Measurements from ENCODE around the gene SLC43A3.

The SLC43A3 gene

DNA sequence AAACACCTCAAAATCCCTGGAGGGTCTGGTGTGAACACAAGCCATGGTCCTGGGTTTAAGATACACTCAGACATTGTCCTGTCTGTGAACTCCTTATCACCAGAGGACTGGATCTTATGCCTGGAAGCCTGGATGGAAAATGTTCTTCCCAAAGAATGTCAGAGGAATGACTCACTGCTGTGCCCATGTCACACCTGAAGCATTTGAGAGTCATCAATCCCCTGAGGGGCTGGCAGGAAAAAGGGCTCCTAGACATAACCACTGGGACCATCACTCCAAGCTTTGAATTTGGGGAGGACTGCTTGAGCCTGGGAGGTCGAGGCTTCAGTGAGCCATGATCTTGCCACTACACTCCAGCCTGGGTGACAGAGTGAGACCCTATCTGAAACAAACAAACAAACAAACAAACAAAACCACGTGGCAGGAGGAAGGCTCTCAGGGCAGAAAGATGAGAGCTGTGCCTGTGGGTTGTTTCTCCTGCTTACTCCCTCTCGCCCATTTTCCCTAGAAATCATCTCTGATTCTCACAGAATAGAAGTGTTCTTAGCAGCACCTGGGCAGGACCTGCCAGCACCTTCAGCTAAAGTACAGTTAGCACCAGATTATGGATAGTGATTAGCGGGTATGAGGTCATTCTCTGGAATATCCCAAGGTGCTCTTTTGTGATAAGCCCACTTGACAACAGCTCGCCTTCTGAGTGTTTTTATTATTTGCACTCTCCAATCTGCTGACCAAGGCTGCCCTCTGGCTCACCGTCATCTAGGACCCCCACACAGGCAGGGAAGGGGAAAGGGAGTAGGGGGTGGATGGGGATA lies 24.5 kb downstream of the SLC43A3 start:
- DNase-seq (ENCODE audit: low spot score): no peak
- Histone ChIP-seq H3K9me3 (replicated peaks in 1 of 2; ENCODE audit: control insufficient read depth in 2 of 2, insufficient read depth in 1 of 2, low read depth in 1 of 2, low read length in 2 of 2) (no peaks in the 10 kb centered on the region), H3K27ac (replicated peaks; ENCODE audit: low read length) (no peak overlapping the region), H3K4me1 (ENCODE audit: control insufficient read depth in 2 of 2, insufficient read depth in 1 of 2, low read depth in 1 of 2, low read length in 2 of 2) (peaks cover 0 to 1% of the 10 kb centered on the region in 2 donors), H3K36me3 (replicated peaks in 1 of 2; ENCODE audit: control insufficient read depth in 2 of 2, insufficient read depth in 2 of 2, low read length in 2 of 2) (peaks cover 4 to 5% of the 10 kb centered on the region in 2 donors), H3K4me3 (ENCODE audit: low read length in 2 of 2) (no peak overlapping the region), H3K4me2 (ENCODE audit: insufficient read depth, low read length, poor library complexity, severe bottlenecking) (no peak overlapping the region), H2AK5ac (ENCODE audit: low read depth, low read length) (no peak overlapping the region), H3K9ac (ENCODE audit: low read depth, low read length, poor library complexity) (no peak overlapping the region), H2BK5ac (ENCODE audit: low read length) (no peak overlapping the region), H3K4ac (ENCODE audit: low read length) (no peak overlapping the region), H4K91ac (ENCODE audit: low read depth, low read length, poor library complexity) (no peak overlapping the region), H3K27me3 (ENCODE audit: control insufficient read depth in 3 of 3, insufficient read depth in 3 of 3, low read depth in 1 of 3, low read length in 3 of 3) (peaks cover 0 to 12% (median 0%) of the 10 kb centered on the region in 3 experiments), H3K14ac (ENCODE audit: low read length) (no peak overlapping the region), H2BK15ac (ENCODE audit: low read length) (no peak overlapping the region), H4K8ac (ENCODE audit: low read depth, low read length) (no peak overlapping the region), H2BK120ac (ENCODE audit: low read depth, low read length) (no peak overlapping the region), H2BK12ac (ENCODE audit: low read length) (no peak overlapping the region), H3K79me1 (ENCODE audit: low read depth, low read length) (no peaks in the 10 kb centered on the region), H3K23ac (ENCODE audit: low read depth, low read length, poor library complexity) (no peak overlapping the region), H2AFZ (ENCODE audit: low read length) (no peak overlapping the region), H3K18ac (ENCODE audit: low read length) (no peak overlapping the region)
- WGBS, 2 donors (ENCODE audit: extremely low coverage in 2 of 2, insufficient read length in 2 of 2, insufficient replicate concordance in 1 of 2): no CpG with 5 or more reads among the region's 6 CpGs

DNA sequence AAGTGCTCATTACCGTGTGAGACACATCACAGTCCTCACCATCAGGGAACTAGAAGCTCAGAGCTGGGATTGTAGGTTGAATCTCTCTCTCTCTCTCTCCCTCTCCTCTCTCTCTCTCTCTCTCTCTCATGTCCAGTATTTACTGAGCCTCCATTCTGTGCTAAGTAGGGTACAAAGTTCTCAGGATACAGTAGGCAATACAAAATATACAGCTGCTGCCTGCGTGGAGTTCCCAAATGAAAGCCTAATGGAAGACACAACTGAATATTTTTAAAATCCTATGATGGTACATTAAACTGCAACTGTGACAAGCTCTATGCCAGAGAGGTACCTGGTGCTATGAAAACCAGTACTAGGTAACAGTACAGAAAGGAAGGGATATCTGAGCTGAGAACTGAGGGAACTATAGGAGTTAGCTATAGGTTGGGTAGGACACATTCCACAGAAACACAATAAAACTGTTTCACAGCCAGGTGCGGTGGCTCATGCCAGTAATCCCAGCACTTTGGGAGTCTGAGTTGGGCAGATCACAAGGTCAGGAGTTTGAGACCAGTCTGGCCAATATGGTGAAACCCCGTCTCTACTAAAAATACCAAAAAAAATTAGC lies 26.8 kb downstream of the SLC43A3 start:
- Histone ChIP-seq H4K8ac (ENCODE audit: low read depth, low read length) (no peak overlapping the region), H3K4me3 (ENCODE audit: low read length in 2 of 2) (no peak overlapping the region), H2BK5ac (ENCODE audit: low read length) (no peak overlapping the region), H3K14ac (ENCODE audit: low read length) (no peak overlapping the region), H4K91ac (ENCODE audit: low read depth, low read length, poor library complexity) (no peak overlapping the region), H3K79me1 (ENCODE audit: low read depth, low read length) (no peaks in the 10 kb centered on the region), H3K9ac (ENCODE audit: low read depth, low read length, poor library complexity) (no peak overlapping the region), H3K27me3 (ENCODE audit: control insufficient read depth in 3 of 3, insufficient read depth in 3 of 3, low read depth in 1 of 3, low read length in 3 of 3) (peaks cover 0 to 24% (median 0%) of the 10 kb centered on the region in 3 experiments), H3K18ac (ENCODE audit: low read length) (no peak overlapping the region), H3K4ac (ENCODE audit: low read length) (no peak overlapping the region), H2BK15ac (ENCODE audit: low read length) (no peak overlapping the region), H3K23ac (ENCODE audit: low read depth, low read length, poor library complexity) (no peak overlapping the region), H2BK12ac (ENCODE audit: low read length) (no peak overlapping the region), H3K36me3 (replicated peaks in 1 of 2; ENCODE audit: control insufficient read depth in 2 of 2, insufficient read depth in 2 of 2, low read length in 2 of 2) (no peaks in the 10 kb centered on the region), H2BK120ac (ENCODE audit: low read depth, low read length) (no peak overlapping the region), H2AFZ (ENCODE audit: low read length) (no peak overlapping the region), H3K9me3 (replicated peaks in 1 of 2; ENCODE audit: control insufficient read depth in 2 of 2, insufficient read depth in 1 of 2, low read depth in 1 of 2, low read length in 2 of 2) (no peaks in the 10 kb centered on the region), H3K4me2 (ENCODE audit: insufficient read depth, low read length, poor library complexity, severe bottlenecking) (no peak overlapping the region), H3K4me1 (ENCODE audit: control insufficient read depth in 2 of 2, insufficient read depth in 1 of 2, low read depth in 1 of 2, low read length in 2 of 2) (no peaks in the 10 kb centered on the region), H3K27ac (replicated peaks; ENCODE audit: low read length) (no peak overlapping the region), H2AK5ac (ENCODE audit: low read depth, low read length) (no peak overlapping the region)
- no CpG with 5 or more reads among the region's 4 CpGs for WGBS, 2 donors (ENCODE audit: extremely low coverage in 2 of 2, insufficient read length in 2 of 2, insufficient replicate concordance in 1 of 2)
- DNase-seq (ENCODE audit: low spot score): no peak

DNA sequence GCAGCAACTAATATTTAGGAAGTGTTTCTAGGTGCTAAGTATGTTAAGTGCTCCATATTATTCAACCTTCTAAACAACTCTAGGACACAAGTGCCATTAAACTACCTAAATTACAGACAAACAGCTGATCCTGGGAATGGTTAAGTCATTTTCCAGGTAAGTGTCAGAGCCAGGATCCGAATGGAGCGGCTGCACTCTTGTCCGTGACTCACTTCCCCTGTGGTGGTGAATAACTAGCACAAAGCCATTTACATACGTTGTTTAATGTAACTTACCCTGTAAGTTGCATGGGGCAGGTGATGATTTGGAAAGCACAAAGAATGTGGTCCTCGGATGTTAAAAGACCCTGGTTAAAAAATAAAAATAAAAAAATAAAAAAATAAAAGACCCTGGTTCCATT lies 27.7 kb downstream of the SLC43A3 start:
- H2AFZ ChIP-seq (ENCODE audit: low read length): no peak overlapping the region

DNA sequence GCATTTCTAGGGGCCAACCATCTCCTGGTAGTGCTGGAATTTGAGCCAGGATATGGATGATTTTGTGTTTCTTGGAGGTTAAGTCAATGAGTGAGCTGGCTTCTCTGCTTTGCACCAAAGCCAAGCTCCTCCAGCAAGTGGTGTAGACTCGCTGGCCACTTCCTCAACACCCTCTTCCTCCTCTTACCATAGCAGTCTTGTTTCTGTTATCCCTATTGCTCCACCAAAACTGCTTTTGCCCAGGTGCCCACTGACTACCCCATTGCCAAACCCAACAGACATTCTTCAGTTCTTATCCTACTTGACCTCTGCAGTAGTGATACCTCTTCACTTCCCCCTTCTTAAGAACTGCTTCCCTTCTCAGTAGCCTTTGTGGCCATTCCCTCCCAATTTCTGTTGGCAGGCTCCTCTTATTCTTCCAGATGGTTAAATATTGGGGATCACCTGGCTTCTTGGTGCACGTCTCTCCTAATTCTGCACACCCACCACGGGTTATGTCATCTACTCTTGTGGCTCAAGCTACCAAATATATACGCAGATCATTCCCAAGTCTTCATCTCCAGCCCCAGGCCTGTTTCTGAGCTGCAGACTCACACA lies 29.4 kb downstream of the SLC43A3 start:
- no CpG with 5 or more reads among the region's 4 CpGs for WGBS, 2 donors (ENCODE audit: extremely low coverage in 2 of 2, insufficient read length in 2 of 2, insufficient replicate concordance in 1 of 2)
- no peak overlapping the region for H4K8ac ChIP-seq (ENCODE audit: low read depth, low read length)
- H3K18ac ChIP-seq (ENCODE audit: low read length): no peak overlapping the region
- no peak overlapping the region for H2BK120ac ChIP-seq (ENCODE audit: low read depth, low read length)
- no peak overlapping the region for H2AFZ ChIP-seq (ENCODE audit: low read length)
- peaks cover 0 to 29% (median 0%) of the 10 kb centered on the region in 3 experiments for H3K27me3 ChIP-seq (ENCODE audit: control insufficient read depth in 3 of 3, insufficient read depth in 3 of 3, low read depth in 1 of 3, low read length in 3 of 3)
- no peak overlapping the region for H2BK15ac ChIP-seq (ENCODE audit: low read length)
- no peak overlapping the region for H2AK5ac ChIP-seq (ENCODE audit: low read depth, low read length)
- H3K79me1 ChIP-seq (ENCODE audit: low read depth, low read length): no peaks in the 10 kb centered on the region
- no peak overlapping the region for H3K14ac ChIP-seq (ENCODE audit: low read length)
- H3K4ac ChIP-seq (ENCODE audit: low read length): no peak overlapping the region
- H3K9me3 ChIP-seq (replicated peaks in 1 of 2; ENCODE audit: control insufficient read depth in 2 of 2, insufficient read depth in 1 of 2, low read depth in 1 of 2, low read length in 2 of 2): no peaks in the 10 kb centered on the region
- peak overlapping the region in 1 of 2 donors; percentile 14 for H3K4me3 ChIP-seq (ENCODE audit: low read length in 2 of 2)
- H4K91ac ChIP-seq (ENCODE audit: low read depth, low read length, poor library complexity): no peak overlapping the region
- H2BK5ac ChIP-seq (ENCODE audit: low read length): no peak overlapping the region
- no peak overlapping the region for H2BK12ac ChIP-seq (ENCODE audit: low read length)
- no peak overlapping the region for H3K4me2 ChIP-seq (ENCODE audit: insufficient read depth, low read length, poor library complexity, severe bottlenecking)
- no peaks in the 10 kb centered on the region for H3K4me1 ChIP-seq (ENCODE audit: control insufficient read depth in 2 of 2, insufficient read depth in 1 of 2, low read depth in 1 of 2, low read length in 2 of 2)
- H3K23ac ChIP-seq (ENCODE audit: low read depth, low read length, poor library complexity): no peak overlapping the region
- no peak for DNase-seq (ENCODE audit: low spot score)
- H3K36me3 ChIP-seq (replicated peaks in 1 of 2; ENCODE audit: control insufficient read depth in 2 of 2, insufficient read depth in 2 of 2, low read length in 2 of 2): no peaks in the 10 kb centered on the region
- no peak overlapping the region for H3K9ac ChIP-seq (ENCODE audit: low read depth, low read length, poor library complexity)
- no peak overlapping the region for H3K27ac ChIP-seq (replicated peaks; ENCODE audit: low read length)

More for the DNA sequence above, 27.7 kb downstream of the SLC43A3 start:
- Histone ChIP-seq H3K23ac (ENCODE audit: low read depth, low read length, poor library complexity) (no peak overlapping the region), H3K9ac (ENCODE audit: low read depth, low read length, poor library complexity) (no peak overlapping the region), H3K4me2 (ENCODE audit: insufficient read depth, low read length, poor library complexity, severe bottlenecking) (no peak overlapping the region), H3K79me1 (ENCODE audit: low read depth, low read length) (no peaks in the 10 kb centered on the region), H2BK120ac (ENCODE audit: low read depth, low read length) (no peak overlapping the region), H2BK5ac (ENCODE audit: low read length) (no peak overlapping the region), H2BK12ac (ENCODE audit: low read length) (no peak overlapping the region), H4K91ac (ENCODE audit: low read depth, low read length, poor library complexity) (no peak overlapping the region), H2AK5ac (ENCODE audit: low read depth, low read length) (no peak overlapping the region), H2BK15ac (ENCODE audit: low read length) (no peak overlapping the region), H3K14ac (ENCODE audit: low read length) (no peak overlapping the region), H3K4ac (ENCODE audit: low read length) (no peak overlapping the region), H3K4me3 (ENCODE audit: low read length in 2 of 2) (no peak overlapping the region), H4K8ac (ENCODE audit: low read depth, low read length) (no peak overlapping the region), H3K4me1 (ENCODE audit: control insufficient read depth in 2 of 2, insufficient read depth in 1 of 2, low read depth in 1 of 2, low read length in 2 of 2) (no peaks in the 10 kb centered on the region), H3K27ac (replicated peaks; ENCODE audit: low read length) (no peak overlapping the region), H3K36me3 (replicated peaks in 1 of 2; ENCODE audit: control insufficient read depth in 2 of 2, insufficient read depth in 2 of 2, low read length in 2 of 2) (no peaks in the 10 kb centered on the region), H3K9me3 (replicated peaks in 1 of 2; ENCODE audit: control insufficient read depth in 2 of 2, insufficient read depth in 1 of 2, low read depth in 1 of 2, low read length in 2 of 2) (no peaks in the 10 kb centered on the region), H3K27me3 (ENCODE audit: control insufficient read depth in 3 of 3, insufficient read depth in 3 of 3, low read depth in 1 of 3, low read length in 3 of 3) (peaks cover 0 to 29% (median 0%) of the 10 kb centered on the region in 3 experiments), H3K18ac (ENCODE audit: low read length) (no peak overlapping the region)
- WGBS, 2 donors (ENCODE audit: extremely low coverage in 2 of 2, insufficient read length in 2 of 2, insufficient replicate concordance in 1 of 2): no CpG with 5 or more reads among the region's 5 CpGs
- DNase-seq (ENCODE audit: low spot score): no peak
